Measurements from ENCODE around the gene MLF1.

DNA sequence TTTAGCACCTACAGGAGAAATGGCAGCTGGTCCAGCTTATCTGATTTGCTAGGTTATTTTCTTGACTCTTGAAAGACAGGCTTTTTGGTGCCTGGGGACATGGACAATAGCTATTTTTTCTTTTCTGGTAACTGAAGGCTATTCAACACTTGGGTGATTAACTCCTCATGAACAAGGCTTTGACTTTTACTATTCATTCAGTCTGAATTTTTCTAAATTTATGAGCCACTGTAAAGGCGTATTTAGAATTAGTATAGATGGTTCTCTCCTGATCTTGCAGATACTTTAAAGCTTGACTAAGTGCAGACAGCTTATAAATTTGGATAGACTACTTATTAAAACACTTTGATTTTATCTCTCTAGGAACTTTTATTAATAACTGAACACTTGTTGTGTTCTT lies 54.9 kb downstream of the MLF1 start:
- TF ChIP-seq POLR2A (IDR thresholded peaks at IDR 0.05), result no peak
- TF ChIP-seq, protein P1, sequence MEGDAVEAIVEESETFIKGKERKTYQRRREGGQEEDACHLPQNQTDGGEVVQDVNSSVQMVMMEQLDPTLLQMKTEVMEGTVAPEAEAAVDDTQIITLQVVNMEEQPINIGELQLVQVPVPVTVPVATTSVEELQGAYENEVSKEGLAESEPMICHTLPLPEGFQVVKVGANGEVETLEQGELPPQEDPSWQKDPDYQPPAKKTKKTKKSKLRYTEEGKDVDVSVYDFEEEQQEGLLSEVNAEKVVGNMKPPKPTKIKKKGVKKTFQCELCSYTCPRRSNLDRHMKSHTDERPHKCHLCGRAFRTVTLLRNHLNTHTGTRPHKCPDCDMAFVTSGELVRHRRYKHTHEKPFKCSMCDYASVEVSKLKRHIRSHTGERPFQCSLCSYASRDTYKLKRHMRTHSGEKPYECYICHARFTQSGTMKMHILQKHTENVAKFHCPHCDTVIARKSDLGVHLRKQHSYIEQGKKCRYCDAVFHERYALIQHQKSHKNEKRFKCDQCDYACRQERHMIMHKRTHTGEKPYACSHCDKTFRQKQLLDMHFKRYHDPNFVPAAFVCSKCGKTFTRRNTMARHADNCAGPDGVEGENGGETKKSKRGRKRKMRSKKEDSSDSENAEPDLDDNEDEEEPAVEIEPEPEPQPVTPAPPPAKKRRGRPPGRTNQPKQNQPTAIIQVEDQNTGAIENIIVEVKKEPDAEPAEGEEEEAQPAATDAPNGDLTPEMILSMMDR (IDR thresholded peaks at IDR 0.05), result no peak
